Stimulated activated CD4-positive, alpha-beta T cell treated with anti-CD3 and anti-CD28 coated beads, Interleukin-15, amount 100 ng/mL, for 24 hours (primary cell): ENCODE results near the gene TNS1.

Experiments used
- DNase-seq: peaks from one replicate; pipeline ENCODE4 v3.0.0-alpha.2; 2020

Gene TNS1

GRCh38 chr2:217843324-217843723, 159.5 kb downstream of the TNS1 start:
- no peak for DNase-seq

- no peak for DNase-seq
These were observed 160.8 kb downstream of the TNS1 start for GRCh38 chr2:217842017-217842416.

- no peak for DNase-seq
These were observed 162.3 kb downstream of the TNS1 start for GRCh38 chr2:217840522-217840921.

- no peak for DNase-seq
These were observed 163.1 kb downstream of the TNS1 start for GRCh38 chr2:217839750-217840107.

- no peak for DNase-seq
These were observed 163.6 kb downstream of the TNS1 start for GRCh38 chr2:217839073-217839749.

GRCh38 chr2:217838409-217838831, 164.4 kb downstream of the TNS1 start:
- DNase-seq: no peak

- no peak for DNase-seq
These were observed 165.3 kb downstream of the TNS1 start for GRCh38 chr2:217837530-217837929.

GRCh38 chr2:217836901-217837491, 165.8 kb downstream of the TNS1 start:
- no peak for DNase-seq

- no peak for DNase-seq
These were observed 166.6 kb downstream of the TNS1 start for GRCh38 chr2:217835931-217836891.

GRCh38 chr2:217834744-217835513, 167.9 kb downstream of the TNS1 start:
- DNase-seq: no peak

- DNase-seq: no peak
These were observed 168.7 kb downstream of the TNS1 start for GRCh38 chr2:217834057-217834620.

- no peak for DNase-seq
These were observed 169.4 kb downstream of the TNS1 start for GRCh38 chr2:217833439-217833838.

GRCh38 chr2:217832987-217833386, 169.8 kb downstream of the TNS1 start:
- no peak for DNase-seq

- DNase-seq: no peak
These were observed 170.7 kb downstream of the TNS1 start for GRCh38 chr2:217832115-217832514.

- no peak for DNase-seq
These were observed 171.5 kb downstream of the TNS1 start for GRCh38 chr2:217831306-217831705.

GRCh38 chr2:217830807-217831206, 172.0 kb downstream of the TNS1 start:
- no peak for DNase-seq

- no peak for DNase-seq
These were observed 172.7 kb downstream of the TNS1 start for GRCh38 chr2:217830061-217830460.

- no peak for DNase-seq
These were observed 173.4 kb downstream of the TNS1 start for GRCh38 chr2:217829420-217829819.

GRCh38 chr2:217828336-217828735, 174.5 kb downstream of the TNS1 start:
- no peak for DNase-seq

- DNase-seq: no peak
These were observed 175.2 kb downstream of the TNS1 start for GRCh38 chr2:217827430-217828201.

- no peak for DNase-seq
These were observed 175.8 kb downstream of the TNS1 start for GRCh38 chr2:217826991-217827390.

GRCh38 chr2:217826520-217826919, 176.3 kb downstream of the TNS1 start:
- no peak for DNase-seq
